Measurements from ENCODE around the gene RPP25L. TPM values are rescaled to one million over a fixed set of nuclear protein-coding genes. Genes with fewer than 3 reads are reported as not detected.
A peak's percentile ranks its signal among the peaks of the same experiment; 100 is the strongest.

Gene RPP25L
- total and polyA plus RNA-seq, 9 of the 15 experiments (the other 6 are each of a cell fraction or from before 2014, with no cell fraction given), result 16.3 to 43.7 (median 29.0) TPM

GRCh38 chr9:34651876-34652601 lies 40.1 kb upstream of the RPP25L start, which contains the start of gene IL11RA (continued):
- TF ChIP-seq SIN3A (IDR thresholded peaks at IDR 0.05; ENCODE audit: borderline replicate concordance in 2 of 2, control insufficient read depth in 1 of 2, low read depth in 2 of 2, low read length in 2 of 2) (peak; percentile 47 to 67; a peak in 2 of 4 replicates), ZNF75A (CRISPR knock-in tag; IDR thresholded peaks at IDR 0.05) (no peak), BMI1 (IDR thresholded peaks at IDR 0.05; ENCODE audit: low read length) (no peak), ZNF263 (CRISPR knock-in tag; IDR thresholded peaks at IDR 0.05; ENCODE audit: borderline replicate concordance) (no peak), ARID2 (IDR thresholded peaks at IDR 0.05) (no peak), ZC3H8 (IDR thresholded peaks at IDR 0.05) (no peak), TRIM28 (IDR thresholded peaks at IDR 0.05) (no peak), TCF3 (CRISPR knock-in tag; IDR thresholded peaks at IDR 0.05) (no peak), MYC (IDR thresholded peaks at IDR 0.05; ENCODE audit: low read depth, low read length) (peak; percentile 43; the same call in 1 of the 2 replicates), MYC (CRISPR knock-in tag; IDR thresholded peaks at IDR 0.05; ENCODE audit: borderline replicate concordance, low read depth) (no peak), DEAF1 (CRISPR knock-in tag; IDR thresholded peaks at IDR 0.05) (no peak), POLR3G (IDR thresholded peaks at IDR 0.05; ENCODE audit: extremely low read depth, insufficient read length, insufficient replicate concordance) (no peak), ZNF507 (tag; conservative IDR thresholded peaks at IDR 0.05) (no peak), UBTF (IDR thresholded peaks at IDR 0.05; ENCODE audit: borderline replicate concordance in 1 of 2, low read depth in 2 of 2, low read length in 2 of 2) (0 out of 4 replicates have a peak, but pooled peaks of 1 of the 2 experiments have one; percentile 19), RFX5 (IDR thresholded peaks at IDR 0.05; ENCODE audit: low read depth, low read length) (no peak), PHB2 (IDR thresholded peaks at IDR 0.05; ENCODE audit: low read depth) (no peak), KDM2B (CRISPR knock-in tag; IDR thresholded peaks at IDR 0.05) (no peak), ZNF695 (CRISPR knock-in tag; IDR thresholded peaks at IDR 0.05) (no peak), U2AF2 (optimal IDR thresholded peaks at IDR 0.05; ENCODE audit: low read depth, low read length) (no peak), YBX1 (IDR thresholded peaks at IDR 0.05) (no peak), ARID1B (IDR thresholded peaks at IDR 0.05) (peak; percentile 38), HMG20B (CRISPR knock-in tag; IDR thresholded peaks at IDR 0.05) (no peak), TFAM (CRISPR knock-in tag; conservative IDR thresholded peaks at IDR 0.05) (no peak), ZNF655 (CRISPR knock-in tag; IDR thresholded peaks at IDR 0.05) (no peak), NR4A1 (CRISPR knock-in tag; IDR thresholded peaks at IDR 0.05) (no peak), NR4A1 (tag; IDR thresholded peaks at IDR 0.05) (no peak), ZNF174 (CRISPR knock-in tag; IDR thresholded peaks at IDR 0.05) (no peak)

Data from K562 (cell line).